GM12872 (cell line): ENCODE results near the gene PCDH11X.
"Not testable (repeated sequence)": the region's sequence is repeated elsewhere in the genome, so short reads cannot be mapped to it uniquely, and the experiment has no call there.

Experiments
- TF ChIP-seq, protein P1 (sequence below): IDR thresholded peaks from 3 replicates; pipeline ENCODE4 v1.5.1; 2011; ENCODE audit warnings: low read depth, mild to moderate bottlenecking, low read length, moderate library complexity; ENCODE audit not compliant: insufficient read depth

PCDH11X gene, protein sequence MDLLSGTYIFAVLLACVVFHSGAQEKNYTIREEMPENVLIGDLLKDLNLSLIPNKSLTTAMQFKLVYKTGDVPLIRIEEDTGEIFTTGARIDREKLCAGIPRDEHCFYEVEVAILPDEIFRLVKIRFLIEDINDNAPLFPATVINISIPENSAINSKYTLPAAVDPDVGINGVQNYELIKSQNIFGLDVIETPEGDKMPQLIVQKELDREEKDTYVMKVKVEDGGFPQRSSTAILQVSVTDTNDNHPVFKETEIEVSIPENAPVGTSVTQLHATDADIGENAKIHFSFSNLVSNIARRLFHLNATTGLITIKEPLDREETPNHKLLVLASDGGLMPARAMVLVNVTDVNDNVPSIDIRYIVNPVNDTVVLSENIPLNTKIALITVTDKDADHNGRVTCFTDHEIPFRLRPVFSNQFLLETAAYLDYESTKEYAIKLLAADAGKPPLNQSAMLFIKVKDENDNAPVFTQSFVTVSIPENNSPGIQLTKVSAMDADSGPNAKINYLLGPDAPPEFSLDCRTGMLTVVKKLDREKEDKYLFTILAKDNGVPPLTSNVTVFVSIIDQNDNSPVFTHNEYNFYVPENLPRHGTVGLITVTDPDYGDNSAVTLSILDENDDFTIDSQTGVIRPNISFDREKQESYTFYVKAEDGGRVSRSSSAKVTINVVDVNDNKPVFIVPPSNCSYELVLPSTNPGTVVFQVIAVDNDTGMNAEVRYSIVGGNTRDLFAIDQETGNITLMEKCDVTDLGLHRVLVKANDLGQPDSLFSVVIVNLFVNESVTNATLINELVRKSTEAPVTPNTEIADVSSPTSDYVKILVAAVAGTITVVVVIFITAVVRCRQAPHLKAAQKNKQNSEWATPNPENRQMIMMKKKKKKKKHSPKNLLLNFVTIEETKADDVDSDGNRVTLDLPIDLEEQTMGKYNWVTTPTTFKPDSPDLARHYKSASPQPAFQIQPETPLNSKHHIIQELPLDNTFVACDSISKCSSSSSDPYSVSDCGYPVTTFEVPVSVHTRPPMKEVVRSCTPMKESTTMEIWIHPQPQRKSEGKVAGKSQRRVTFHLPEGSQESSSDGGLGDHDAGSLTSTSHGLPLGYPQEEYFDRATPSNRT (N-terminal part only)

GRCh38 chrX:91779135-91779534, at the start of gene PCDH11X:
Gene PCDH11X, plus strand, starts transcription at chrX:91779375. Its CDS starts 56,130 bp downstream, at chrX:91835505.
- TF ChIP-seq, protein P1, sequence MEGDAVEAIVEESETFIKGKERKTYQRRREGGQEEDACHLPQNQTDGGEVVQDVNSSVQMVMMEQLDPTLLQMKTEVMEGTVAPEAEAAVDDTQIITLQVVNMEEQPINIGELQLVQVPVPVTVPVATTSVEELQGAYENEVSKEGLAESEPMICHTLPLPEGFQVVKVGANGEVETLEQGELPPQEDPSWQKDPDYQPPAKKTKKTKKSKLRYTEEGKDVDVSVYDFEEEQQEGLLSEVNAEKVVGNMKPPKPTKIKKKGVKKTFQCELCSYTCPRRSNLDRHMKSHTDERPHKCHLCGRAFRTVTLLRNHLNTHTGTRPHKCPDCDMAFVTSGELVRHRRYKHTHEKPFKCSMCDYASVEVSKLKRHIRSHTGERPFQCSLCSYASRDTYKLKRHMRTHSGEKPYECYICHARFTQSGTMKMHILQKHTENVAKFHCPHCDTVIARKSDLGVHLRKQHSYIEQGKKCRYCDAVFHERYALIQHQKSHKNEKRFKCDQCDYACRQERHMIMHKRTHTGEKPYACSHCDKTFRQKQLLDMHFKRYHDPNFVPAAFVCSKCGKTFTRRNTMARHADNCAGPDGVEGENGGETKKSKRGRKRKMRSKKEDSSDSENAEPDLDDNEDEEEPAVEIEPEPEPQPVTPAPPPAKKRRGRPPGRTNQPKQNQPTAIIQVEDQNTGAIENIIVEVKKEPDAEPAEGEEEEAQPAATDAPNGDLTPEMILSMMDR, result not testable (repeated sequence)
